ENCODE measurements around the gene CFAP53.

The CFAP53 gene

DNA sequence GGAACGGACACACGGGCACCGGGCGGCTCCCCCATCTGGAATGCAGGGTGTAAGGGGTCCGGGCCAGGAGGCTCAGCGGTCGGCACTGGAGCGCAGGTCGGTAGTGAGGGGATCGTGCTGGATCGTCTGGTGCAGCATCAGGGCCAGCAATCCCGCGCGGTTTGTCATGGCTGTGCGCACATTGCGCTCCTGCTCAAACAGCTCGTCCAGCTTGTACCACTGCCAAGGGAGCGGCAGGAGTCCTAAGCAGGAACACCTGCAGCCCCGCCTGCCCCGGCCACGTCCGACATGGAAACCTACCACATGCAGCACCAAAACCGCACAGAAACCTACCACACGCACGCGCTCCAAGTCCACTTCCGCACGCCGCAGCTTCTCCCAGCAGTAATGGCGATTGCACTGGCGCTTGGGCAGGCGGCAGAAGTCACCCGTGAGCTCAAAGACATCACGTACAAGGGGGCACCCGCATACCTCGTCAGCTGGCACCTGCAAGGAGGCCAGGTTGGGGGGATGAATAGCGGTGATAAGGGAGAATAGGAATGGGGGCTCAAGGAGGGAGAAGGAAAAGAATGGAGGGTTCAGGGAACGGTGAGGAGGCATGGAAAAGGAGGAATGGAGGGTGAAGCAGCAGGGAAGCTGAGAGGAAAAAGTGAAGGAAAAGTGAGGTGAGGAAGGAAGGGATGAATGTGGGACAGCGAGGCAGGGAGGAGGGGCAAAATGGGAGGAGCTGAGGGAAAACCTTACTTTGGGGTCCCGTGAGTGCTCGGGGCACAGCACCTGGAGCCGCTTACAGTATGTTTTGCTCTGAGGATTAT, 16.4 kb upstream of the CFAP53 start:
- TF ChIP-seq, protein P1, sequence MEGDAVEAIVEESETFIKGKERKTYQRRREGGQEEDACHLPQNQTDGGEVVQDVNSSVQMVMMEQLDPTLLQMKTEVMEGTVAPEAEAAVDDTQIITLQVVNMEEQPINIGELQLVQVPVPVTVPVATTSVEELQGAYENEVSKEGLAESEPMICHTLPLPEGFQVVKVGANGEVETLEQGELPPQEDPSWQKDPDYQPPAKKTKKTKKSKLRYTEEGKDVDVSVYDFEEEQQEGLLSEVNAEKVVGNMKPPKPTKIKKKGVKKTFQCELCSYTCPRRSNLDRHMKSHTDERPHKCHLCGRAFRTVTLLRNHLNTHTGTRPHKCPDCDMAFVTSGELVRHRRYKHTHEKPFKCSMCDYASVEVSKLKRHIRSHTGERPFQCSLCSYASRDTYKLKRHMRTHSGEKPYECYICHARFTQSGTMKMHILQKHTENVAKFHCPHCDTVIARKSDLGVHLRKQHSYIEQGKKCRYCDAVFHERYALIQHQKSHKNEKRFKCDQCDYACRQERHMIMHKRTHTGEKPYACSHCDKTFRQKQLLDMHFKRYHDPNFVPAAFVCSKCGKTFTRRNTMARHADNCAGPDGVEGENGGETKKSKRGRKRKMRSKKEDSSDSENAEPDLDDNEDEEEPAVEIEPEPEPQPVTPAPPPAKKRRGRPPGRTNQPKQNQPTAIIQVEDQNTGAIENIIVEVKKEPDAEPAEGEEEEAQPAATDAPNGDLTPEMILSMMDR (IDR thresholded peaks at IDR 0.05; ENCODE audit: insufficient read depth, missing control alignments), result no peak
- FAIRE-seq (no peak), DNase-seq (ENCODE audit: insufficient read length, low spot score) (no peak)

DNA sequence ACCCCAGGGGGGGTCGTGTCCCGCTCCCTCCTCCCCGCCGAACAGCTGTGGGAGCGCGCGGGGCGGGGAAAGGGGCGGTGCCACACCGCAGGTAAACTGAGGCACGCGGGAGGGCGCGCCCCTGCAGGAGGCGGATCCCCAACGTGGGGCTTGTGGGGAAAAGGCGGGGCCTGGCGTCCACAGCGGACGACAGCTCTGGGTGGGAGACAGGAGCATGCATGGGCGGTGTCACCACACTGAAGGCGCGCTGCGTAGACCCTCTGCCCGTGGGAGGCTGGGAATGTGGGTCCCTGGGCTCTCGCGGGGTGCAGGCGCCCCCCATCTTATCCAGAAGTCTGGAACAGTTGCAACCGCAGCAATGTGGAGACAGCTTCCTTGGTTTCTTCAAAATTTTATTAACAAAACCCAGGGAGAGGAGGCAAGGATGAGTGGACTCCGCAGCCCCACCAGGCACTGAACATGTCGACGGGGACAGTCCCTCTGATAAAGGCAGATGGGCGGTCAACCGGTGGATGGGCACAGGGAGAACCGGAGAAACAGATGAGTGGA, 15.8 kb upstream of the CFAP53 start:
- TF ChIP-seq, protein P1 (IDR thresholded peaks at IDR 0.05; ENCODE audit: insufficient read depth, missing control alignments), result no peak
- FAIRE-seq, result no peak
- no peak for DNase-seq (ENCODE audit: insufficient read length, low spot score)

DNA sequence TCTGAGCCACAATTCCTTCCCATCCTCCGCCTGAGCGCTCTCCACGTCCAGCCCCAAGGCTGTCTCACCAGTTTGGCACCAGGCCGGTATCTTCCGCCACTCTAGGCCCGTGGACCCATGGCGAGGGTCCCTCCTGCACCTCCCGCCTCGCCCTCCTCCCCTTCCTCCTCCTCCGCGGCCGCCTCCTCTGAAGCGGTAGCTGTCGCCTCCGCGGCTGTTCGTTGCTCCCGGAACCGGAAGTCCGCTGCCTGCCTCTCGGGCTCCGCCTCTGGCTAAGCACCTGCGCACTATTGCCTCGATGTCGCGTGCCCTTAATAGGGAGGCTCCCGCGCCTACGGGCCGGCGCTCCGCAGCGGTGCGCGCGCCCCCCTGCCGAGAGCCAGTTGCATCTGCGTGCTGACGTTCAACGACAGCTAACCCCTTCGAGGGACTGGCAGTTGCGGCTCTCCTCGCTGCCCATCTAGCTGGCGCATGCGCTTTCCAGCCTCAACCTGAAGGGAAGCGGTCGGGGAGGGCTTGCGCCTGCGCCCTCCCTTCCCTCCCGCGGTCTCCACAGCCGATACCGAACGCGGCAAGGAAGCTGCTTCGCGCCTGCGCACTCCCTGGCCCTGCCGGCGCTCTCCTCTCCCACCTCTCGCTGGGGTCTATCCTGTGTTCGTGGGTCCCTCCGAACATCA, 15.1 kb upstream of the CFAP53 start, which contains the start of gene MBD1:
TSS of gene MBD1 (minus strand) at position 229 of the 677 bp plus-strand sequence. CDS start 1,531 bp downstream, outside the sequence.
- FAIRE-seq (peak; percentile 91), DNase-seq (ENCODE audit: insufficient read length, low spot score) (peak; percentile 97)
- TF ChIP-seq, protein P1 (IDR thresholded peaks at IDR 0.05; ENCODE audit: insufficient read depth, missing control alignments), result no peak

DNA sequence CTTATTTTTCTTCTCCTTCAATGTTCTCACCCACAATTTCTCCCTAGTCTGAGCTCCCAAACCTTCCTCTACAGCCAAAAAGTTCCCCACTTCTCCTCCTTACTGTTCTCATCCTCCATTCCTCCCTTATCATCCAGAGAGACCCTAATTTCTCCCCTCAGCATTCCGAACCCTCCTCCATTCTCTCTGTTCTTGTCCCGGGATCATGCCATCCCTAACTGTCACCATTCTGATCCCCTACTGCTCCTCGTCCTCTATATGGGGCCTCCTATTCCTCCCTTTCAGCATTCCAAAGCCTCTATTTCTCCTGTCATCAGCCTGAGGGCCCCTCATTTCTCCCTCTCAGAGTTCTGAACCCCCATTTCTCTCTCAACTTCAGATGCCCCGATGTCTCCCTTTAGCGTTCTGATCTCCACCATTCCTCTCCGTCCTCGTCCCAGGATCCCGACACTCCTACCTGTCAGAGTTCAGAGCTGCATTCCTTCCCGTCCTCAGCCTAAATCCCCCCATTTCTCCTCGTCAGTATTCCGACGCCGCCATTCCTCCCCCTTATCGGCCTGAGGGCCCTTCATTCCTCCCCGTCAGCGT, 14.5 kb upstream of the CFAP53 start:
- TF ChIP-seq, protein P1 (IDR thresholded peaks at IDR 0.05; ENCODE audit: insufficient read depth, missing control alignments), result no peak
- DNase-seq (ENCODE audit: insufficient read length, low spot score), result no peak
- FAIRE-seq, result no peak

DNA sequence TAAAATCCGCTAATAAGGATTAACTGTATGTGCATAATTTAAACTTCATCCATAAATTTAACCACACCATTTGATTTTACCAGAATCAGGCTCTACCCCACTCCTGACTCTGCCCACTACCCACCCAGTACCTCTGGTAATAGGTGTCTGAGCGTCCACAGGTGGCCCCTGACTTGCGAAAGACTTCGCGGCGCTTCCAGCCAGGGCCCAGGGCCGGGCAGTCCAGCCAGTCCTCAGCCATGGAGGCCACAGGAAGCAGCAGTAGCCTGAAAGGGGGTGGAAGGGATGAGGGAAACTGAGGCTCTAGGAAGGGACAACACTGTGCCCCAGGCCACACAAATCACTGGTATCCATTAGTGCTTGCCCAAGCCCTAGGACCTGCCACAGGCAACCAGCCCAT, 13.5 kb upstream of the CFAP53 start:
- FAIRE-seq, result no peak
- TF ChIP-seq, protein P1 (IDR thresholded peaks at IDR 0.05; ENCODE audit: insufficient read depth, missing control alignments), result no peak
- no peak for DNase-seq (ENCODE audit: insufficient read length, low spot score)

DNA sequence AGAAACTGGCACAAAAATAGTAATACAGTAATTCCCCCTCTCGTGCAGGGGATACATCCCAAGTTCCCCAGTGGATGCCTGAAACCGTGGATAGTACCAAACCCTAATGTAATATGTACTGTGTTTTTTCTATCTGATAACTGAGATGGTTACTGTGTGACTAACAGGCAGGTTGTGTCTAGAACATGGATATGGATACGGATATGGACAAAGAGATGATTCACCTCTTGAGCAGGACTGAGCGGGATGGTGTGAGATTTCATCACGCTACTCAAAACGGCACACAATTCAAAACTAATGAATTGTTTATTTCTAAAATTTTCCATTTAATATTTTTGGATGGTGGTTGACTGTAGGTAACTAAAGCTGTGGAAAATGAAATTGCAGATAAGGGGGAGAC, 11.6 kb upstream of the CFAP53 start:
- DNase-seq (ENCODE audit: insufficient read length, low spot score) (no peak), FAIRE-seq (no peak)
- TF ChIP-seq, protein P1 (IDR thresholded peaks at IDR 0.05; ENCODE audit: insufficient read depth, missing control alignments), result no peak
